H9 (cell line): ENCODE results near the gene EVPL. TPM values are rescaled to one million over a fixed set of nuclear protein-coding genes. Genes with fewer than 3 reads are reported as not detected.
"Not testable (repeated sequence)": the region's sequence is repeated elsewhere in the genome, so short reads cannot be mapped to it uniquely, and the experiment has no call there.

Experiments used
- DNase-seq: peaks from one replicate; pipeline ENCODE4 v3.0.0-alpha.2; 2017
- H2AFZ ChIP-seq: one replicate; pipeline ENCODE4 v1.6.1; 2013; ENCODE audit warnings: mild to moderate bottlenecking, low read length, control low read depth, moderate library complexity
- H2AK5ac ChIP-seq: 2 replicates; pipeline ENCODE4 v1.6.1; 2013; ENCODE audit warnings: low read length, control low read depth, mixed read lengths; ENCODE audit not compliant: insufficient read length
- H2BK120ac ChIP-seq: one replicate; pipeline ENCODE4 v1.6.1; 2013; ENCODE audit warnings: low read depth, mild to moderate bottlenecking, low read length, control low read depth, inconsistent platforms; ENCODE audit not compliant: poor library complexity, severe bottlenecking
- H2BK12ac ChIP-seq: 2 replicates; pipeline ENCODE4 v1.6.1; 2013; ENCODE audit warnings: low read length, control low read depth, mixed read lengths, low read depth; ENCODE audit not compliant: insufficient read length
- H2BK15ac ChIP-seq: 2 replicates; pipeline ENCODE4 v1.6.1; 2013; ENCODE audit warnings: low read depth, low read length, control low read depth
- H2BK20ac ChIP-seq: one replicate; pipeline ENCODE4 v1.6.1; 2013; ENCODE audit warnings: low read depth, mild to moderate bottlenecking, low read length, control low read depth, inconsistent platforms; ENCODE audit not compliant: poor library complexity, severe bottlenecking
- H2BK5ac ChIP-seq: 2 replicates; pipeline ENCODE4 v1.6.1; 2013; ENCODE audit warnings: low read length, control low read depth, mixed read lengths; ENCODE audit not compliant: insufficient read length
- H3K14ac ChIP-seq: 2 replicates; pipeline ENCODE4 v1.6.1; 2013; ENCODE audit warnings: low read length, control low read depth; ENCODE audit not compliant: insufficient read depth
- H3K18ac ChIP-seq: 2 replicates; pipeline ENCODE4 v1.6.1; 2013; ENCODE audit warnings: low read depth, mild to moderate bottlenecking, mixed read lengths, low read length, control low read depth; ENCODE audit not compliant: insufficient read length
- H3K23ac ChIP-seq: 2 replicates; pipeline ENCODE4 v1.6.1; 2013; ENCODE audit warnings: low read length, control low read depth, mixed read lengths, low read depth; ENCODE audit not compliant: insufficient read length
- H3K23me2 ChIP-seq: 2 replicates; pipeline ENCODE4 v1.6.1; 2013; ENCODE audit warnings: low read depth, mild to moderate bottlenecking, mixed read lengths, low read length, control low read depth; ENCODE audit not compliant: insufficient read length, poor library complexity, severe bottlenecking
- H3K27ac ChIP-seq: 2 replicates; pipeline ENCODE4 v1.5.1; 2013; ENCODE audit warnings: low read length, control low read depth, mixed read lengths, low read depth; ENCODE audit not compliant: insufficient read length
- H3K27me3 ChIP-seq: 2 replicates; pipeline ENCODE4 v1.6.1; 2013; ENCODE audit warnings: low read length, control low read depth, inconsistent platforms; ENCODE audit not compliant: insufficient read depth
- H3K4ac ChIP-seq: 2 replicates; pipeline ENCODE4 v1.6.1; 2013; ENCODE audit warnings: low read depth, mild to moderate bottlenecking, control low read depth, inconsistent platforms, low read length, moderate library complexity
- H3K4me1 ChIP-seq: 2 replicates; pipeline ENCODE4 v1.6.1; 2013; ENCODE audit warnings: low read length, control low read depth, inconsistent platforms; ENCODE audit not compliant: insufficient read depth
- H3K4me2 ChIP-seq: 2 replicates; pipeline ENCODE4 v1.6.1; 2013; ENCODE audit warnings: low read length, control low read depth, mixed read lengths; ENCODE audit not compliant: insufficient read length, insufficient read depth
- H3K56ac ChIP-seq: 2 replicates; pipeline ENCODE4 v1.6.1; 2013; ENCODE audit warnings: low read depth, mild to moderate bottlenecking, mixed read lengths, low read length, control low read depth; ENCODE audit not compliant: insufficient read length
- H3K79me1 ChIP-seq: 2 replicates; pipeline ENCODE4 v1.6.1; 2013; ENCODE audit warnings: low read depth, mild to moderate bottlenecking, moderate library complexity, low read length, control low read depth, inconsistent platforms; ENCODE audit not compliant: insufficient read depth, poor library complexity, severe bottlenecking
- H3K79me2 ChIP-seq: 2 replicates; pipeline ENCODE4 v1.6.1; 2013; ENCODE audit warnings: low read length, control low read depth, inconsistent platforms; ENCODE audit not compliant: insufficient read depth
- H3K9ac ChIP-seq: 2 replicates; pipeline ENCODE4 v1.6.1; 2013; ENCODE audit warnings: low read length, control low read depth, mixed read lengths; ENCODE audit not compliant: insufficient read length; ENCODE audit errors: extremely low read depth
- H3K9me3 ChIP-seq: one replicate; pipeline ENCODE4 v1.6.1; 2013; ENCODE audit warnings: low read depth, low read length, inconsistent platforms; ENCODE audit not compliant: control insufficient read depth
- H3T11ph ChIP-seq: one replicate; pipeline ENCODE4 v1.6.1; 2013; ENCODE audit warnings: mild to moderate bottlenecking, low read length, control low read depth, inconsistent platforms
- H4K20me1 ChIP-seq: one replicate; pipeline ENCODE4 v1.6.1; 2013; ENCODE audit not compliant: control insufficient read depth, insufficient read length, insufficient read depth
- H4K5ac ChIP-seq: 2 replicates; pipeline ENCODE4 v1.6.1; 2013; ENCODE audit warnings: low read depth, mild to moderate bottlenecking, mixed read lengths, low read length, control low read depth; ENCODE audit not compliant: insufficient read length
- H4K8ac ChIP-seq: replicated peaks from 2 replicates; pipeline ENCODE4 v1.6.1; 2013; ENCODE audit warnings: low read length, control low read depth, mixed read lengths, low read depth; ENCODE audit not compliant: insufficient read length
- H4K91ac ChIP-seq: 2 replicates; pipeline ENCODE4 v1.6.1; 2013; ENCODE audit warnings: low read depth, mild to moderate bottlenecking, moderate library complexity, mixed read lengths, low read length, control low read depth; ENCODE audit not compliant: insufficient read length
- H3K27ac Mint-ChIP-seq, 3 experiments: 2 replicates in 2 of 3; 3 replicates in 1 of 3; pipeline ENCODE4 v1.8.0; 2020 to 2021; ENCODE audit warnings: mixed read lengths in 3 of 3, mild to moderate bottlenecking in 1 of 3, moderate library complexity in 1 of 3
- H3K27me3 Mint-ChIP-seq: 2 replicates; pipeline ENCODE4 v1.8.0; 2021; ENCODE audit warnings: low read depth, mild to moderate bottlenecking, moderate library complexity, mixed read lengths
- H3K36me3 Mint-ChIP-seq, 3 experiments: 2 replicates in 2 of 3; 3 replicates in 1 of 3; pipeline ENCODE4 v1.8.0; 2020 to 2021; ENCODE audit warnings: low read depth in 3 of 3, mixed read lengths in 3 of 3; ENCODE audit not compliant: insufficient read depth in 1 of 3
- H3K4me1 Mint-ChIP-seq, 2 experiments: 2 replicates each; pipeline ENCODE4 v1.8.0; 2020; ENCODE audit warnings: mixed read lengths in 2 of 2
- H3K4me3 Mint-ChIP-seq, 2 experiments: 2 replicates in 1 of 2; 3 replicates in 1 of 2; pipeline ENCODE4 v1.8.0; 2020 to 2021; ENCODE audit warnings: mild to moderate bottlenecking in 2 of 2, mixed read lengths in 2 of 2, moderate library complexity in 1 of 2
- H3K9me3 Mint-ChIP-seq, 2 experiments: 2 replicates in 1 of 2; 3 replicates in 1 of 2; pipeline ENCODE4 v1.8.0; 2020; ENCODE audit warnings: mild to moderate bottlenecking in 2 of 2, mixed read lengths in 2 of 2, moderate library complexity in 1 of 2
- CTCF ChIP-seq: fragments of 200-600 bp; sonication (generic); conservative IDR thresholded peaks from 3 replicates; pipeline ENCODE4 v1.8.0; 2021; ENCODE audit warnings: antibody characterized with exemption, mild to moderate bottlenecking
- WGBS: extraction: QIAGEN DNeasy Blood & Tissue Kit; methylation state at CpG from one replicate; pipeline ENCODE4 v1.1.7; 2013; ENCODE audit warnings: missing lambda C conversion rate, low lambda C conversion rate, mixed read lengths; ENCODE audit not compliant: insufficient read length; ENCODE audit errors: extremely low coverage; 5-methylcytosine and 5-hydroxymethylcytosine counted together
- total RNA-seq: library from RNA; stranded (reverse); gene quantifications from 2 replicates; pipeline ENCODE4 v1.2.1, GENCODE V29; 2021

The EVPL gene
- total RNA-seq, 1 experiment from 2014 or later, result 0.48 TPM

DNA sequence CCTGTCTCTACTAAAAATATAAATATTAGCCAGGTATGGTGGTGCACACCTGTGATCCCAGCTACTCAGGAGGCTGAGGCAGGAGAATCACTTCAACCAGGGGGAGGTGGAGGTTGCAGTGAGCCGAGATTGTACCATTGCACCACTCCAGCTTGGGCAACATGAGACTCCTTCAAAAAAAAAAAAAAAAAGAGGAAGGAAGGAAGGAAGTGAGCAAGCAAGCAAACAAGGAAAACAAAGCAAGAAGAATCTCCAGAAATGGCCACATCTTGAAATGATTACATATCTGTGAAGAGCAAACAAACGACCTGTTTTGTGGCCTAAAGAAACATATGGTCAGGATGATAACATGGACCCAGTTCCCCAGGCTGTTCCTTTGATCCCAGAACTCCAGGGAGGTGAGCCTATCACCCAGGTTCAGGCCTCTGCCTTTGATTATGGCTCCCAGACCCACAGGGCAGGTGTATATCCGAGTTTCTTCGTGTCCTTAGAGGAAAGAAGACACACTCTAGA is 57.0 kb downstream of the EVPL start:
- H3K36me3 Mint-ChIP-seq, result peaks cover 4 to 38% (median 37%) of the 10 kb centered on the region in 3 experiments; a peak in 6 of 7 replicates
- Histone ChIP-seq H2AK5ac (no peak overlapping the region), H3K23me2 (no peaks in the 10 kb centered on the region), H2BK15ac (no peak overlapping the region), H3K27ac (no peak overlapping the region), H3K4me1 (no peaks in the 10 kb centered on the region), H3K9me3 (no peaks in the 10 kb centered on the region), H3K27me3 (no peaks in the 10 kb centered on the region), H3K14ac (no peak overlapping the region), H3K9ac (no peak overlapping the region), H3K4ac (no peak overlapping the region), H3K23ac (no peak overlapping the region), H2BK5ac (no peak overlapping the region), H2BK12ac (no peak overlapping the region), H4K5ac (no peak overlapping the region), H3K56ac (no peak overlapping the region), H4K20me1 (no peaks in the 10 kb centered on the region), H2BK120ac (no peak overlapping the region), H3K18ac (no peak overlapping the region), H3K79me1 (no peaks in the 10 kb centered on the region), H3K4me2 (no peak overlapping the region), H2BK20ac (no peak overlapping the region), H4K91ac (no peak overlapping the region), H4K8ac (no peak overlapping the region), H3K79me2 (no peaks in the 10 kb centered on the region), H3T11ph (no peak overlapping the region), H2AFZ (no peak overlapping the region)
- no peak for TF ChIP-seq CTCF
- WGBS, result no CpG with 5 or more reads among the region's 4 CpGs
- DNase-seq, result no peak
- H3K4me1 Mint-ChIP-seq, result no peaks in the 10 kb centered on the region
- H3K27ac Mint-ChIP-seq, result no peak overlapping the region; a peak in 1 of 7 replicates
- no peak overlapping the region for H3K4me3 Mint-ChIP-seq
- no peaks in the 10 kb centered on the region for H3K9me3 Mint-ChIP-seq
- no peaks in the 10 kb centered on the region for H3K27me3 Mint-ChIP-seq

- not testable (repeated sequence) for H3K4me1 Mint-ChIP-seq, H2AK5ac ChIP-seq, H3K79me1 ChIP-seq, H3K27ac ChIP-seq, H4K20me1 ChIP-seq, DNase-seq, H2BK5ac ChIP-seq, H2BK120ac ChIP-seq, H3K4me1 ChIP-seq, H3K9me3 ChIP-seq, H3K18ac ChIP-seq, H3K27me3 ChIP-seq, H3K4me2 ChIP-seq, H3K9me3 Mint-ChIP-seq, H4K8ac ChIP-seq, H2AFZ ChIP-seq, H4K5ac ChIP-seq, H3K23me2 ChIP-seq, H3K27ac Mint-ChIP-seq, H3K9ac ChIP-seq, H3K4me3 Mint-ChIP-seq, H3K14ac ChIP-seq, H3K27me3 Mint-ChIP-seq, H2BK12ac ChIP-seq, H3K79me2 ChIP-seq, H4K91ac ChIP-seq, H3K23ac ChIP-seq, H3T11ph ChIP-seq, H3K56ac ChIP-seq, H2BK15ac ChIP-seq, H3K4ac ChIP-seq, H2BK20ac ChIP-seq
- peaks cover 4 to 37% (median 35%) of the 10 kb centered on the region in 3 experiments; a peak in 6 of 7 replicates for H3K36me3 Mint-ChIP-seq
- WGBS, result no CpG with 5 or more reads among the region's 10 CpGs
Observed at GRCh38 chr17:75969044-75969443, 58.1 kb downstream of the EVPL start.
